HCT116 (cell line): ENCODE measurements around the gene BANF1.

ENCODE experiments used
- EGR1 ChIP-seq: IDR thresholded peaks from 2 replicates; pipeline ENCODE4 v1.6.1; 2012; ENCODE audit warnings: low read depth
- EZH2phosphoT487 ChIP-seq: fragments of 200-600 bp; IDR thresholded peaks from 2 replicates; pipeline ENCODE4 v1.6.1; 2018; ENCODE audit warnings: antibody characterized with exemption, borderline replicate concordance
- JUND ChIP-seq: IDR thresholded peaks from 2 replicates; pipeline ENCODE4 v1.6.1; 2012
- POLR2AphosphoS5 ChIP-seq: IDR thresholded peaks from 2 replicates; pipeline ENCODE4 v1.6.1; 2011; ENCODE audit warnings: mild to moderate bottlenecking, low read depth, low read length, moderate library complexity
- SIN3A ChIP-seq: IDR thresholded peaks from 2 replicates; pipeline ENCODE4 v1.6.1; 2012; ENCODE audit warnings: low read depth
- TCF7L2 ChIP-seq: IDR thresholded peaks from 2 replicates; pipeline ENCODE4 v1.7.0; 2011; ENCODE audit warnings: borderline replicate concordance, inconsistent platforms; ENCODE audit not compliant: insufficient read depth, insufficient read length; ENCODE audit errors: extremely low read depth
- YY1 ChIP-seq: IDR thresholded peaks from 2 replicates; pipeline ENCODE4 v1.6.1; 2011; ENCODE audit warnings: low read length, low read depth, moderate library complexity, mild to moderate bottlenecking; ENCODE audit not compliant: insufficient replicate concordance; ENCODE audit errors: extremely low read depth
- TF ChIP-seq, protein P1 (sequence below), 3 experiments: fragments of 200-600 bp in 1 of 3; sonication (generic) in 1 of 3; IDR thresholded peaks in 2 of 3; conservative IDR thresholded peaks in 1 of 3; 2 replicates each; pipeline ENCODE4 v1.5.1; 2012 to 2017; ENCODE audit warnings: low read depth in 2 of 3, low read length in 2 of 3, antibody characterized with exemption in 1 of 3, borderline replicate concordance in 1 of 3, control low read depth in 1 of 3, mild to moderate bottlenecking in 1 of 3, mixed read lengths in 1 of 3, mixed run types in 1 of 3, moderate library complexity in 1 of 3; ENCODE audit not compliant: insufficient read depth in 1 of 3
- TF ChIP-seq, protein P2 (sequence below): IDR thresholded peaks from 2 replicates; pipeline ENCODE4 v1.6.1; 2012
- TF ChIP-seq, protein P3 (sequence below): IDR thresholded peaks from 2 replicates; pipeline ENCODE4 v1.6.1; 2012; ENCODE audit warnings: low read depth

DNA sequence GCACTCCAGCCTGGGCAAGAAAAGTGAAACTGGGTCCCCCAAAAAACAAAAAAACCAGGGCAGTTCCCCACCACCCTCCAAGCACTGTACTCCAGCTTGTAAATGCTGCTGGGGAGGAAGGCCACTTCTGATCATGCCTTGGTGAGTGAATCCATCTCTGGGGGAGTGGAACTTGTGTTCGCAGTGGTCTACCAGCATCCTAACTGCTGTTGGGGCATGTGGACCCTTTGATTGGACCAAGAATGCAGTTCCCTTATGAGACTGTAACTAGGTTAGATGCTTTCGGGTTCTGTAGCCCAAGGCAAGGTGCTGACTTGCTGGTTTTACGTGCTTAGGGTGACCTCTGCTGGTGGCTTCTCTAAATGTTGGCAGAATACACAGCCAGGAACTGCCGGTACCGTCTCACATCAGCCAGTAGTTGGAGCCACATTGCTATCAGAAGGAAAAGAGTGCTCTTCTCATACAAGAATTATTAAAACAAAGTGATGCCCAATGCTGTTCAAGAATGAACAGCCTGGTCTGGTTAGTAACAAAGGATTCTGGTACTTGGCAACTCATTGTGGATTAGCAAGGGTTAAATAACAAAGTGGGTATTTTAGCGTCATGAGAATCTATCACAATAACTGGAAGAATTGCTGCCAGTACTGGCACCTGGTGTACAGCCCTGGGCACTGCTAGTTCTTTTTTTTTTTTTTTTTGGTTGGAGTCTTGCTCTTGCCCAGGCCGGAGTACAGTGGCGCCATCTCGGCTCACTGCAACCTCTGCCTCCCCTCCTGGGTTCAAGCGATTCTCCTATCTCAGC lies 13.3 kb upstream of the BANF1 start:
- TF ChIP-seq EGR1 (no peak), TCF7L2 (no peak), EZH2phosphoT487 (no peak), YY1 (no peak), JUND (no peak), SIN3A (no peak), POLR2AphosphoS5 (0 out of 2 replicates have a peak, but pooled peaks have one; percentile 18)
- TF ChIP-seq, protein P1, sequence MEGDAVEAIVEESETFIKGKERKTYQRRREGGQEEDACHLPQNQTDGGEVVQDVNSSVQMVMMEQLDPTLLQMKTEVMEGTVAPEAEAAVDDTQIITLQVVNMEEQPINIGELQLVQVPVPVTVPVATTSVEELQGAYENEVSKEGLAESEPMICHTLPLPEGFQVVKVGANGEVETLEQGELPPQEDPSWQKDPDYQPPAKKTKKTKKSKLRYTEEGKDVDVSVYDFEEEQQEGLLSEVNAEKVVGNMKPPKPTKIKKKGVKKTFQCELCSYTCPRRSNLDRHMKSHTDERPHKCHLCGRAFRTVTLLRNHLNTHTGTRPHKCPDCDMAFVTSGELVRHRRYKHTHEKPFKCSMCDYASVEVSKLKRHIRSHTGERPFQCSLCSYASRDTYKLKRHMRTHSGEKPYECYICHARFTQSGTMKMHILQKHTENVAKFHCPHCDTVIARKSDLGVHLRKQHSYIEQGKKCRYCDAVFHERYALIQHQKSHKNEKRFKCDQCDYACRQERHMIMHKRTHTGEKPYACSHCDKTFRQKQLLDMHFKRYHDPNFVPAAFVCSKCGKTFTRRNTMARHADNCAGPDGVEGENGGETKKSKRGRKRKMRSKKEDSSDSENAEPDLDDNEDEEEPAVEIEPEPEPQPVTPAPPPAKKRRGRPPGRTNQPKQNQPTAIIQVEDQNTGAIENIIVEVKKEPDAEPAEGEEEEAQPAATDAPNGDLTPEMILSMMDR (IDR thresholded peaks at IDR 0.05 in 2 of 3, conservative IDR thresholded peaks at IDR 0.05 in 1 of 3; ENCODE audit: borderline replicate concordance in 1 of 3, insufficient read depth in 1 of 3, low read depth in 2 of 3, low read length in 2 of 3) = peak; percentile 88 to 100 (median 99)
- TF ChIP-seq, protein P2, sequence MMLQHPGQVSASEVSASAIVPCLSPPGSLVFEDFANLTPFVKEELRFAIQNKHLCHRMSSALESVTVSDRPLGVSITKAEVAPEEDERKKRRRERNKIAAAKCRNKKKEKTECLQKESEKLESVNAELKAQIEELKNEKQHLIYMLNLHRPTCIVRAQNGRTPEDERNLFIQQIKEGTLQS = no peak
- TF ChIP-seq, protein P3, sequence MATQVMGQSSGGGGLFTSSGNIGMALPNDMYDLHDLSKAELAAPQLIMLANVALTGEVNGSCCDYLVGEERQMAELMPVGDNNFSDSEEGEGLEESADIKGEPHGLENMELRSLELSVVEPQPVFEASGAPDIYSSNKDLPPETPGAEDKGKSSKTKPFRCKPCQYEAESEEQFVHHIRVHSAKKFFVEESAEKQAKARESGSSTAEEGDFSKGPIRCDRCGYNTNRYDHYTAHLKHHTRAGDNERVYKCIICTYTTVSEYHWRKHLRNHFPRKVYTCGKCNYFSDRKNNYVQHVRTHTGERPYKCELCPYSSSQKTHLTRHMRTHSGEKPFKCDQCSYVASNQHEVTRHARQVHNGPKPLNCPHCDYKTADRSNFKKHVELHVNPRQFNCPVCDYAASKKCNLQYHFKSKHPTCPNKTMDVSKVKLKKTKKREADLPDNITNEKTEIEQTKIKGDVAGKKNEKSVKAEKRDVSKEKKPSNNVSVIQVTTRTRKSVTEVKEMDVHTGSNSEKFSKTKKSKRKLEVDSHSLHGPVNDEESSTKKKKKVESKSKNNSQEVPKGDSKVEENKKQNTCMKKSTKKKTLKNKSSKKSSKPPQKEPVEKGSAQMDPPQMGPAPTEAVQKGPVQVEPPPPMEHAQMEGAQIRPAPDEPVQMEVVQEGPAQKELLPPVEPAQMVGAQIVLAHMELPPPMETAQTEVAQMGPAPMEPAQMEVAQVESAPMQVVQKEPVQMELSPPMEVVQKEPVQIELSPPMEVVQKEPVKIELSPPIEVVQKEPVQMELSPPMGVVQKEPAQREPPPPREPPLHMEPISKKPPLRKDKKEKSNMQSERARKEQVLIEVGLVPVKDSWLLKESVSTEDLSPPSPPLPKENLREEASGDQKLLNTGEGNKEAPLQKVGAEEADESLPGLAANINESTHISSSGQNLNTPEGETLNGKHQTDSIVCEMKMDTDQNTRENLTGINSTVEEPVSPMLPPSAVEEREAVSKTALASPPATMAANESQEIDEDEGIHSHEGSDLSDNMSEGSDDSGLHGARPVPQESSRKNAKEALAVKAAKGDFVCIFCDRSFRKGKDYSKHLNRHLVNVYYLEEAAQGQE = no peak
